Esophagus muscularis mucosa (tissue), 4 donors: ENCODE results near the gene PAPSS1.

Source experiments
- CTCF ChIP-seq, 3 experiments: fragments of 200-600 bp in 2 of 3; fragments of 450-650 bp in 1 of 3; sonication (generic) in 2 of 3; IDR thresholded peaks; one replicate each; pipeline ENCODE4 v1.5.1; 2017 to 2019; ENCODE audit warnings: antibody characterized with exemption in 3 of 3, mild to moderate bottlenecking in 2 of 3, moderate library complexity in 1 of 3
- EP300 ChIP-seq: sonication (generic); formaldehyde crosslinking; IDR thresholded peaks from one replicate; pipeline ENCODE4 v1.6.1; 2017; ENCODE audit warnings: antibody characterized with exemption
- POLR2A ChIP-seq: fragments of 450-650 bp; IDR thresholded peaks from one replicate; pipeline ENCODE4 v1.6.1; 2017; ENCODE audit warnings: antibody characterized with exemption, moderate library complexity, mild to moderate bottlenecking, low read depth
- POLR2AphosphoS5 ChIP-seq, 2 donors: sonication (generic); formaldehyde crosslinking; IDR thresholded peaks; one replicate each; pipeline ENCODE4 v1.6.1; 2017; ENCODE audit warnings: antibody characterized with exemption in 2 of 2

- TF ChIP-seq CTCF (IDR thresholded peaks at IDR 0.05): no peak
- no peak for TF ChIP-seq EP300
- TF ChIP-seq POLR2A: no peak
- TF ChIP-seq POLR2AphosphoS5 (IDR thresholded peaks at IDR 0.05): no peak
These were observed 31.6 kb upstream of the PAPSS1 start for GRCh38 chr4:107751670-107752069.
